ENCODE measurements around the gene SAFB.

SAFB gene

GRCh38 chr19:5664515-5664914, 41.6 kb downstream of the SAFB start:
- ATAC-seq (ENCODE audit: low read depth) = no peak
- Histone ChIP-seq H3K9me3 (ENCODE audit: severe bottlenecking) (no peaks in the 10 kb centered on the region), H3K4me1 (ENCODE audit: insufficient read depth, poor library complexity, severe bottlenecking) (no peaks in the 10 kb centered on the region), H3K27me3 (ENCODE audit: insufficient read depth, poor library complexity, severe bottlenecking) (no peaks in the 10 kb centered on the region), H3K27ac (ENCODE audit: poor library complexity, severe bottlenecking) (no peak overlapping the region), H3K4me3 (ENCODE audit: severe bottlenecking) (no peak overlapping the region), H3K36me3 (ENCODE audit: low read depth) (peaks cover 79% of the 10 kb centered on the region)
- TF ChIP-seq, protein P1, sequence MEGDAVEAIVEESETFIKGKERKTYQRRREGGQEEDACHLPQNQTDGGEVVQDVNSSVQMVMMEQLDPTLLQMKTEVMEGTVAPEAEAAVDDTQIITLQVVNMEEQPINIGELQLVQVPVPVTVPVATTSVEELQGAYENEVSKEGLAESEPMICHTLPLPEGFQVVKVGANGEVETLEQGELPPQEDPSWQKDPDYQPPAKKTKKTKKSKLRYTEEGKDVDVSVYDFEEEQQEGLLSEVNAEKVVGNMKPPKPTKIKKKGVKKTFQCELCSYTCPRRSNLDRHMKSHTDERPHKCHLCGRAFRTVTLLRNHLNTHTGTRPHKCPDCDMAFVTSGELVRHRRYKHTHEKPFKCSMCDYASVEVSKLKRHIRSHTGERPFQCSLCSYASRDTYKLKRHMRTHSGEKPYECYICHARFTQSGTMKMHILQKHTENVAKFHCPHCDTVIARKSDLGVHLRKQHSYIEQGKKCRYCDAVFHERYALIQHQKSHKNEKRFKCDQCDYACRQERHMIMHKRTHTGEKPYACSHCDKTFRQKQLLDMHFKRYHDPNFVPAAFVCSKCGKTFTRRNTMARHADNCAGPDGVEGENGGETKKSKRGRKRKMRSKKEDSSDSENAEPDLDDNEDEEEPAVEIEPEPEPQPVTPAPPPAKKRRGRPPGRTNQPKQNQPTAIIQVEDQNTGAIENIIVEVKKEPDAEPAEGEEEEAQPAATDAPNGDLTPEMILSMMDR (IDR thresholded peaks at IDR 0.05; ENCODE audit: poor library complexity, severe bottlenecking) = no peak
- DNase-seq (ENCODE audit: low spot score) = no peak

DNA sequence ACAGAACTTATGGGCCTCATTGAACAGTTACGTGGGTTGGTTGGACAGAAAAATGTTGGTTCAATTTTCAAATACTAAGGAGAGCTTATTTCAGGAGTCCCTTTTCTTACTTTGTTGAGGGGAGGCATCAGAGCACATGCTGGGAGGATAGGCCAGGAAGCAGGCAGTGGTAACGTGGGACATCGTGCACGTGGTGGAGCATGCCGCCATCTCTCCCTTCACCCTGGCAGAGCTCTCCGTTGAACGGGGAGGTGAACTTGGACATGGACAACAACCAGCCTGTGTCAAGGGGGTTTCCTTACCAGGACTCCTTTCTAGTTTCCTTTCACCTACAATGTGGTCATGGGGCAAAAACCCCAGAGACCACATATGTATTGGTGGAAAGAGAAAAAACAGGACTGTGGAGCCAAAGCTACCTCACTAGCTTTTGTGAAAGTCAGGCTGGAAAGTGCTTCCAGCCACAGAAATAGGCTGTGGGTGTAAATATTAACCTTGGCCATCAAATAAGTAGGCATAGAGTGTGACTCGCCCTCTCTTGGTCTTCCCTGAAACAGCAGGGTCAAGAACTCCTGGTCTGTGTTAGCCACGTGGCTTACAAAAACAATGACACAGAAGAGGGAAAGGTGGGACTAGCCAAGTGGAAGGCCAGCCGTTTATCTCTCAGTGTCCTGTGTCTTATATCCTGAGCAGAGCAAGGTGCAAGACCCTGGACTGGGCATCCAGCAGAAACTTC, 43.1 kb downstream of the SAFB start:
- no peaks in the 10 kb centered on the region for H3K27me3 ChIP-seq (ENCODE audit: insufficient read depth, poor library complexity, severe bottlenecking)
- H3K9me3 ChIP-seq (ENCODE audit: severe bottlenecking) = no peaks in the 10 kb centered on the region
- no peak overlapping the region for H3K27ac ChIP-seq (ENCODE audit: poor library complexity, severe bottlenecking)
- H3K36me3 ChIP-seq (ENCODE audit: low read depth) = peaks cover 75% of the 10 kb centered on the region
- ATAC-seq (ENCODE audit: low read depth) (peak; percentile 67; the same call in 2 of the 3 replicates), DNase-seq (ENCODE audit: low spot score) (no peak)
- no peaks in the 10 kb centered on the region for H3K4me1 ChIP-seq (ENCODE audit: insufficient read depth, poor library complexity, severe bottlenecking)
- TF ChIP-seq, protein P1 (IDR thresholded peaks at IDR 0.05; ENCODE audit: poor library complexity, severe bottlenecking) = no peak
- H3K4me3 ChIP-seq (ENCODE audit: severe bottlenecking) = no peak overlapping the region

- no peak for DNase-seq (ENCODE audit: low spot score)
- Histone ChIP-seq H3K27me3 (ENCODE audit: insufficient read depth, poor library complexity, severe bottlenecking) (no peaks in the 10 kb centered on the region), H3K27ac (ENCODE audit: poor library complexity, severe bottlenecking) (no peak overlapping the region), H3K36me3 (ENCODE audit: low read depth) (peaks cover 67% of the 10 kb centered on the region), H3K4me1 (ENCODE audit: insufficient read depth, poor library complexity, severe bottlenecking) (no peaks in the 10 kb centered on the region), H3K4me3 (ENCODE audit: severe bottlenecking) (no peak overlapping the region), H3K9me3 (ENCODE audit: severe bottlenecking) (no peaks in the 10 kb centered on the region)
- no peak for ATAC-seq (ENCODE audit: low read depth)
- TF ChIP-seq, protein P1 (IDR thresholded peaks at IDR 0.05; ENCODE audit: poor library complexity, severe bottlenecking) = no peak
These were observed 44.2 kb downstream of the SAFB start for GRCh38 chr19:5666921-5667610.

DNA sequence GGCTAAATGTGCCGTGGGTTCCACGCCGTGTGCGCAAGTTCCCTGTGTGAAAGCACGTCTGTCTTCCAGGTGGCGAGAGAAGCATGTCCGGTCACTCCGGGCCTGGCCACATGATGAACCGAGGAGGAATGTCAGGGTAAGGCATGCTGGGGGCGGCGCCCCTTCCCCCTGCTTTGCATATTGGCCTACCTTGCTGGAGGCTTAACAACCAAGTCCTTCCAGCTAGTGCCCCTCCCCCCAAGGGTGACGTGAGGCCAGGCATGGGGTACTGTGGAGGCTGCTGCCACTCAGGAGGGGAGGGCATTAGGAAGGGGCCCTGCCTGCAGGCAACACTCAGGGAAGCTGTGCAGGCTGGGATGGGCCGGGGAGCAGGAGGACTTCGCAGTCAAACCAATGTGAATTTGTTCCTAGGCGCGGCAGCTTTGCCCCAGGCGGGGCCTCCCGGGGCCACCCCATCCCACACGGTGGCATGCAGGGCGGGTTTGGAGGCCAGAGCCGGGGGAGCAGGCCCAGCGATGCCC, 44.9 kb downstream of the SAFB start:
- Histone ChIP-seq H3K4me1 (ENCODE audit: insufficient read depth, poor library complexity, severe bottlenecking) (no peaks in the 10 kb centered on the region), H3K36me3 (ENCODE audit: low read depth) (peaks cover 60% of the 10 kb centered on the region), H3K4me3 (ENCODE audit: severe bottlenecking) (no peak overlapping the region), H3K27ac (ENCODE audit: poor library complexity, severe bottlenecking) (no peak overlapping the region), H3K27me3 (ENCODE audit: insufficient read depth, poor library complexity, severe bottlenecking) (no peaks in the 10 kb centered on the region), H3K9me3 (ENCODE audit: severe bottlenecking) (no peaks in the 10 kb centered on the region)
- ATAC-seq (ENCODE audit: low read depth) (peak; percentile 11; the same call in 1 of the 3 replicates), DNase-seq (ENCODE audit: low spot score) (no peak)
- TF ChIP-seq, protein P1 (IDR thresholded peaks at IDR 0.05; ENCODE audit: poor library complexity, severe bottlenecking) = no peak

Measured in RWPE2 (cell line).